ENCODE data around the gene RCSD1. TPM values are rescaled to one million over a fixed set of nuclear protein-coding genes. Genes with fewer than 3 reads are reported as not detected.

The RCSD1 gene
- total RNA-seq, 1 donor from 2014 or later, result 39.5 TPM

GRCh38 chr1:167621780-167622313 lies 8.2 kb upstream of the RCSD1 start:
- DNase-seq (ENCODE audit: low spot score), result no peak
- no peak for TF ChIP-seq CTCF (IDR thresholded peaks at IDR 0.05; ENCODE audit: unreplicated experiment)
- Mint-ChIP-seq H3K4me1 (ENCODE audit: unreplicated experiment) (peaks cover 41% of the 10 kb centered on the region), H3K27me3 (ENCODE audit: unreplicated experiment) (no peaks in the 10 kb centered on the region), H3K27ac (ENCODE audit: unreplicated experiment) (no peak overlapping the region), H3K9me3 (ENCODE audit: unreplicated experiment) (no peaks in the 10 kb centered on the region), H3K4me3 (ENCODE audit: unreplicated experiment) (no peak overlapping the region), H3K36me3 (ENCODE audit: low read depth, unreplicated experiment) (peaks cover 7% of the 10 kb centered on the region)

GRCh38 chr1:167623951-167624350 lies 6.1 kb upstream of the RCSD1 start:
- Mint-ChIP-seq H3K36me3 (ENCODE audit: low read depth, unreplicated experiment) (peaks cover 7% of the 10 kb centered on the region), H3K27me3 (ENCODE audit: unreplicated experiment) (no peaks in the 10 kb centered on the region), H3K4me1 (ENCODE audit: unreplicated experiment) (peaks cover 37% of the 10 kb centered on the region), H3K27ac (ENCODE audit: unreplicated experiment) (no peak overlapping the region), H3K9me3 (ENCODE audit: unreplicated experiment) (no peaks in the 10 kb centered on the region), H3K4me3 (ENCODE audit: unreplicated experiment) (no peak overlapping the region)
- DNase-seq (ENCODE audit: low spot score), result no peak
- TF ChIP-seq CTCF (IDR thresholded peaks at IDR 0.05; ENCODE audit: unreplicated experiment), result no peak

GRCh38 chr1:167625040-167625823 lies 4.8 kb upstream of the RCSD1 start:
- no peak for DNase-seq (ENCODE audit: low spot score)
- no peaks in the 10 kb centered on the region for H3K9me3 Mint-ChIP-seq (ENCODE audit: unreplicated experiment)
- H3K27me3 Mint-ChIP-seq (ENCODE audit: unreplicated experiment), result peaks cover 2% of the 10 kb centered on the region
- no peak overlapping the region for H3K27ac Mint-ChIP-seq (ENCODE audit: unreplicated experiment)
- no peak for TF ChIP-seq CTCF (IDR thresholded peaks at IDR 0.05; ENCODE audit: unreplicated experiment)
- peaks cover 38% of the 10 kb centered on the region for H3K4me1 Mint-ChIP-seq (ENCODE audit: unreplicated experiment)
- H3K36me3 Mint-ChIP-seq (ENCODE audit: low read depth, unreplicated experiment), result peaks cover 11% of the 10 kb centered on the region
- peak overlapping the region; percentile 47 for H3K4me3 Mint-ChIP-seq (ENCODE audit: unreplicated experiment)

GRCh38 chr1:167627615-167627864 lies 2.5 kb upstream of the RCSD1 start:
- no peak for DNase-seq (ENCODE audit: low spot score)
- H3K27ac Mint-ChIP-seq (ENCODE audit: unreplicated experiment), result no peak overlapping the region
- TF ChIP-seq CTCF (IDR thresholded peaks at IDR 0.05; ENCODE audit: unreplicated experiment), result no peak
- no peak overlapping the region for H3K4me3 Mint-ChIP-seq (ENCODE audit: unreplicated experiment)
- H3K27me3 Mint-ChIP-seq (ENCODE audit: unreplicated experiment), result peaks cover 7% of the 10 kb centered on the region
- peaks cover 11% of the 10 kb centered on the region for H3K36me3 Mint-ChIP-seq (ENCODE audit: low read depth, unreplicated experiment)
- peaks cover 50% of the 10 kb centered on the region for H3K4me1 Mint-ChIP-seq (ENCODE audit: unreplicated experiment)
- H3K9me3 Mint-ChIP-seq (ENCODE audit: unreplicated experiment), result no peaks in the 10 kb centered on the region

- peaks cover 11% of the 10 kb centered on the region for H3K36me3 Mint-ChIP-seq (ENCODE audit: low read depth, unreplicated experiment)
- H3K9me3 Mint-ChIP-seq (ENCODE audit: unreplicated experiment), result no peaks in the 10 kb centered on the region
- H3K27ac Mint-ChIP-seq (ENCODE audit: unreplicated experiment), result no peak overlapping the region
- DNase-seq (ENCODE audit: low spot score), result no peak
- no peak overlapping the region for H3K4me3 Mint-ChIP-seq (ENCODE audit: unreplicated experiment)
- peaks cover 50% of the 10 kb centered on the region for H3K4me1 Mint-ChIP-seq (ENCODE audit: unreplicated experiment)
- peaks cover 7% of the 10 kb centered on the region for H3K27me3 Mint-ChIP-seq (ENCODE audit: unreplicated experiment)
- no peak for TF ChIP-seq CTCF (IDR thresholded peaks at IDR 0.05; ENCODE audit: unreplicated experiment)
Measured at GRCh38 chr1:167627865-167628641, 2.0 kb upstream of the RCSD1 start.

All from endothelial cell (in vitro differentiated cells).